ENCODE measurements around the gene NDST3.
A peak's percentile ranks its signal among the peaks of the same experiment; 100 is the strongest.

Gene NDST3

DNA sequence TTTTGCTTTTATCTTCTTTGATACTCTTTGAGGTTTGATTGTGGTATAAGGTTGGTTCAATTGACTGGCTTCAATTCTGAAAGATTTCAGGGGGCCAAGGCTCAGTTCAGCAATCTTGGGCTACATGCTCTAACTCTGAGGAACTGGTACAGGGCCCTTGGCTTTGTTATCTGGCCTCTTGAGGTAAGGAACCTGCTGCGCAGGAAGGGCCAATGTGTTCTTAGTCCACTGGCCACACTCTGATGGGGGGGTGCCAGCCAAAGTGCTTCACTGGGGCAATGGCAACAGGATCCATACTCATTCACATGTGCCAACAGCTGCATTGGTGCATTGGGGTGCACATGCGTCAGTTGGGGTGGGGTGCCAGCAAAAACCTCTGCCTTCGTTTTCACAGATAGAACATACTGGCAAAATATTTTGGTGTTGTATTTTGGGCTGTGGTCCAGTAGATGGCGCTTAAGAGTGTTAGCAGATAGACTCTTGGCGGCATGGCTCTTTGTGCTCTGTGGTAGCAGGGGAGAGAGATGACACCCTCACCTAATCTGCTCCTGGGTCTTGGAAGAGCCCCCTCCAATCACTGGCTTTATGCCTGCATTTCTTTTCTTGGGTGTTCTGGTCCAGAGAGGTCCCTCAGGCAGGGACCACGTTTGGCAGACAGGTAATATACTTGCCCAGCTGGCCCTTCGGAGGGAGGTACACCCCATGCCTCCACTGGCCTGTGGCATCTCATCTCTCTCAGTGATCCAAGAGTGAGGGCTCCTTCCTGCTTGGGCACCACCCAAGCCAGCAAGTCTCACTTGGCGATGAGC is 42.9 kb downstream of the NDST3 start:
- no peak for TF ChIP-seq EZH2phosphoT487 (IDR thresholded peaks at IDR 0.05; ENCODE audit: borderline replicate concordance, low read length)
- TF ChIP-seq, protein P1, sequence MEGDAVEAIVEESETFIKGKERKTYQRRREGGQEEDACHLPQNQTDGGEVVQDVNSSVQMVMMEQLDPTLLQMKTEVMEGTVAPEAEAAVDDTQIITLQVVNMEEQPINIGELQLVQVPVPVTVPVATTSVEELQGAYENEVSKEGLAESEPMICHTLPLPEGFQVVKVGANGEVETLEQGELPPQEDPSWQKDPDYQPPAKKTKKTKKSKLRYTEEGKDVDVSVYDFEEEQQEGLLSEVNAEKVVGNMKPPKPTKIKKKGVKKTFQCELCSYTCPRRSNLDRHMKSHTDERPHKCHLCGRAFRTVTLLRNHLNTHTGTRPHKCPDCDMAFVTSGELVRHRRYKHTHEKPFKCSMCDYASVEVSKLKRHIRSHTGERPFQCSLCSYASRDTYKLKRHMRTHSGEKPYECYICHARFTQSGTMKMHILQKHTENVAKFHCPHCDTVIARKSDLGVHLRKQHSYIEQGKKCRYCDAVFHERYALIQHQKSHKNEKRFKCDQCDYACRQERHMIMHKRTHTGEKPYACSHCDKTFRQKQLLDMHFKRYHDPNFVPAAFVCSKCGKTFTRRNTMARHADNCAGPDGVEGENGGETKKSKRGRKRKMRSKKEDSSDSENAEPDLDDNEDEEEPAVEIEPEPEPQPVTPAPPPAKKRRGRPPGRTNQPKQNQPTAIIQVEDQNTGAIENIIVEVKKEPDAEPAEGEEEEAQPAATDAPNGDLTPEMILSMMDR (IDR thresholded peaks at IDR 0.05; ENCODE audit: low read depth, low read length, poor library complexity, severe bottlenecking), result peak; percentile 83
- Histone ChIP-seq H3K36me3 (ENCODE audit: control insufficient read depth, low read length) (no peaks in the 10 kb centered on the region), H3K4me1 (ENCODE audit: control insufficient read depth, low read length) (no peaks in the 10 kb centered on the region), H3K79me2 (ENCODE audit: control insufficient read depth, low read length) (no peaks in the 10 kb centered on the region), H3K4me2 (ENCODE audit: low read length) (no peak overlapping the region), H3K9me3 (ENCODE audit: control insufficient read depth, insufficient read depth, low read length) (no peaks in the 10 kb centered on the region), H3K27ac (ENCODE audit: low read depth, low read length) (no peak overlapping the region), H3K4me3 (ENCODE audit: low read length) (no peak overlapping the region), H3K9me2 (replicated peaks; ENCODE audit: control insufficient read depth, low read length) (no peaks in the 10 kb centered on the region), H3F3A (ENCODE audit: control insufficient read depth, insufficient read depth) (no peaks in the 10 kb centered on the region), H4K20me1 (ENCODE audit: control insufficient read depth, insufficient read depth, low read depth, low read length) (no peaks in the 10 kb centered on the region), H3K27me3 (ENCODE audit: control insufficient read depth, low read length) (no peaks in the 10 kb centered on the region)

DNA sequence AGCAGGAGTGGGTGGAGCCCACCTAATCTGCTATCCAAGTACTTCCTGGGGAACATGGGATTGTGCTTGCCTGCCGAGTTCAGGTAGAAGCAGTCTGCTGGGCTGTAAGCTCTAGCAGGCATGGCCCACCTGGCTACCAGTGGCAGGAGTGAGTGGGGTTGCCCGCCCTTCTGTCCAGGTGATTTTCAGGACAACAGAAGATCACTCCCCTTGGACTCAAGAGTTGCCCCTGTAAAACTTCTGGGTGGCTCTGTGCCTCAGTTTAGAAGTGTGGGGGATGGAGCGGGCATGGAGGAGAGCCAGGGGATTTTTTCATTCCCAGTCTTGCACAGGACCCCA is 43.5 kb downstream of the NDST3 start:
- Histone ChIP-seq H3K36me3 (ENCODE audit: control insufficient read depth, low read length) (no peaks in the 10 kb centered on the region), H3K4me3 (ENCODE audit: low read length) (no peak overlapping the region), H3K27ac (ENCODE audit: low read depth, low read length) (no peak overlapping the region), H3F3A (ENCODE audit: control insufficient read depth, insufficient read depth) (no peaks in the 10 kb centered on the region), H3K9me3 (ENCODE audit: control insufficient read depth, insufficient read depth, low read length) (no peaks in the 10 kb centered on the region), H4K20me1 (ENCODE audit: control insufficient read depth, insufficient read depth, low read depth, low read length) (no peaks in the 10 kb centered on the region), H3K4me2 (ENCODE audit: low read length) (no peak overlapping the region), H3K79me2 (ENCODE audit: control insufficient read depth, low read length) (no peaks in the 10 kb centered on the region), H3K4me1 (ENCODE audit: control insufficient read depth, low read length) (no peaks in the 10 kb centered on the region), H3K27me3 (ENCODE audit: control insufficient read depth, low read length) (no peaks in the 10 kb centered on the region), H3K9me2 (replicated peaks; ENCODE audit: control insufficient read depth, low read length) (no peaks in the 10 kb centered on the region)
- TF ChIP-seq, protein P1 (IDR thresholded peaks at IDR 0.05; ENCODE audit: low read depth, low read length, poor library complexity, severe bottlenecking), result no peak
- no peak for TF ChIP-seq EZH2phosphoT487 (IDR thresholded peaks at IDR 0.05; ENCODE audit: borderline replicate concordance, low read length)

- H3K4me2 ChIP-seq (ENCODE audit: low read length), result no peak overlapping the region
- H3K4me3 ChIP-seq (ENCODE audit: low read length), result no peak overlapping the region
- TF ChIP-seq EZH2phosphoT487 (IDR thresholded peaks at IDR 0.05; ENCODE audit: borderline replicate concordance, low read length), result no peak
- TF ChIP-seq, protein P1 (IDR thresholded peaks at IDR 0.05; ENCODE audit: low read depth, low read length, poor library complexity, severe bottlenecking), result no peak
- no peaks in the 10 kb centered on the region for H3K4me1 ChIP-seq (ENCODE audit: control insufficient read depth, low read length)
- no peaks in the 10 kb centered on the region for H3K36me3 ChIP-seq (ENCODE audit: control insufficient read depth, low read length)
- H4K20me1 ChIP-seq (ENCODE audit: control insufficient read depth, insufficient read depth, low read depth, low read length), result no peaks in the 10 kb centered on the region
- no peaks in the 10 kb centered on the region for H3F3A ChIP-seq (ENCODE audit: control insufficient read depth, insufficient read depth)
- H3K9me2 ChIP-seq (replicated peaks; ENCODE audit: control insufficient read depth, low read length), result no peaks in the 10 kb centered on the region
- H3K9me3 ChIP-seq (ENCODE audit: control insufficient read depth, insufficient read depth, low read length), result no peaks in the 10 kb centered on the region
- H3K27ac ChIP-seq (ENCODE audit: low read depth, low read length), result no peak overlapping the region
- H3K79me2 ChIP-seq (ENCODE audit: control insufficient read depth, low read length), result no peaks in the 10 kb centered on the region
- no peaks in the 10 kb centered on the region for H3K27me3 ChIP-seq (ENCODE audit: control insufficient read depth, low read length)
These were observed 47.1 kb downstream of the NDST3 start for GRCh38 chr4:118081434-118081833.
